GM19397 (cell line): ENCODE measurements around the gene SKIDA1.

Experiments used
- ATAC-seq: cut with Tn5 transposase; IDR thresholded peaks from one replicate; pipeline ENCODE4 v1.9.1; 2021; ENCODE audit warnings: mild to moderate bottlenecking, moderate library complexity; ENCODE audit not compliant: unreplicated experiment

Gene SKIDA1

DNA sequence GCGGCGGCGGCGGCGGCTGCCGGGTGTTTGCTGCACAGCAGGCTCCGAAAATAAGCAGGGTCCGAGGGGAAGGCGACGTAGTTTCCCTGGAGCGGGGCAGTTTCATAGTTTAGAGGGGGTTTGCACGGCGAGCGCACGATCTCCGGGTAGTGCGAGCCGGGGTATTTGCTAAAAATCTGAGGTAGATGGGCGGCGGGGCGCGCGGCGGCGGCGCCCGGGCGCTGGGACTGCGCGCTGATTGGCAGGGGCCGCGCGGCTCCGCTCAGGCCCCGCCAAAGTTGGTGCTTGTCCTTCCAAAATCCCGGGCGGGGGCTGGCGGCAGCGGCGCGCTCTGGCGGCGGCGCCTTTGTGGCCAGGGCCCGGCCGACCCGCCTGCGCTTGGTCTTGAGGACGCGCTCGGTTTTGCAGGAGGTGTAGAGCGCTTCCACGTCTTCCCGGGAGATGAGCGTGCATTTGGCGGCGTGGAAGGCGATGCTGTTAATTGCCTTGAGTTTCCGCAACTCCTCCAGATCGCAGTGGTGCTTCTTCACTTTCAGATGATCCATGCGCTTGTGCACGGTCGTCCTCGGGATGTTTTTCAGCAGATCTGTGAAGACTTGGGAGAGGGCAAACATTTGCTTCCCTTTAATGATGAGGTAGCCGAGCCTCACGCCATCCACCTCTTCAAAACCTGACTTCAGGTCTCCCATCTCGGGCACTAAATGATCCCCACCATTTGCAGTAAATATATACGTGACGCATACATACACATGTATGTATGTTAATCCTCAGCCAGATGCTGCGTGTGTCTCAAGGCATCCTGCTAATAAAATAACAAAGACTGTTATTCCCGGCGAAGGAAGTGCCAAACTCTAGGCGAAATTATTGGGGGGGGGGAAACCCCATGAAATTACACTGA lies 8.1 kb downstream of the SKIDA1 start:
- ATAC-seq = peak; percentile 70

DNA sequence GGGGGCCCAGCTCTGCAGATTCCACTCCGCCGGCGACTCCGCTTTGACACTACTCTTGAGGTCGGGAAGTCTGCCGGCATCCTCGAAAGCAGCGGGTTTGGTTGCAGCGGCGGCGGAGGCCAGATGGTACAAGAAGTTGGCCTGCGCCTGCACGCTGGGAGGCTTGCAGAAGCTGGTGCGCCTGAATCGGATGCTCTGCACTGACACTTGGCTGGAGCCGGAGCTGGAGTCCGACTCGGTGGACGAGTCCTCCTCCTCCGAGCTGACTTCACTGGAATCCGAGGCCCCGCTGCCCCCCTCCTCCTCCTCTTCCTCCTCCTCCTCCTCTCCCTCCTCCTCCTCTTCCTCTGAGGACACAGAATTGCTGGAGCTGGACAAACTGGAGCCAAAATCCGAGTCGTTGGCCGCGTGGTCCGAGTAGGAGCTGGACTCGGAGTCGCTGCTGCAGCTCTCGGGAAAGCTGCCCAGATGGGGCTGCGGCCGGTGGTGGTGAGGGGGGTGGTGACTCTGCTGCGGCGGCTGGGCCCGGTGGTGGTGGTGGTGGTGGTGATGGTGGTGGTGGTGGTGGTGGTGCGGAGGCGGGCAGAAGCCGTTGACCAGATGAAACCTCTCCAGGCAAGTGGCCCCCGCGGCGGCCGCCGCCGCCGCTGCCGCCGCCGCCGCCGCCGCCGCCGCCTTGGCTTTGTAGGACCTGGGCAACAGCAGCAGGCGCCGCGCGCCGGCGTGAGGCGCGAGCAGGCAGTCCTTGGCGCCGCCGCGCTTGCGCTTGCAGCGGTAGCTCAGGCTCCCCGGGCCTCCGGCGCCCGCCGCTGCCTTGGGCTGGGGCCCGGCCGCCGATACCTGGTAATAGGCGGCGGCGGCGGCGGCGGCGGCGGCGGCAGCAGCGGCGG lies 9.0 kb downstream of the SKIDA1 start:
- peak; percentile 77 for ATAC-seq

DNA sequence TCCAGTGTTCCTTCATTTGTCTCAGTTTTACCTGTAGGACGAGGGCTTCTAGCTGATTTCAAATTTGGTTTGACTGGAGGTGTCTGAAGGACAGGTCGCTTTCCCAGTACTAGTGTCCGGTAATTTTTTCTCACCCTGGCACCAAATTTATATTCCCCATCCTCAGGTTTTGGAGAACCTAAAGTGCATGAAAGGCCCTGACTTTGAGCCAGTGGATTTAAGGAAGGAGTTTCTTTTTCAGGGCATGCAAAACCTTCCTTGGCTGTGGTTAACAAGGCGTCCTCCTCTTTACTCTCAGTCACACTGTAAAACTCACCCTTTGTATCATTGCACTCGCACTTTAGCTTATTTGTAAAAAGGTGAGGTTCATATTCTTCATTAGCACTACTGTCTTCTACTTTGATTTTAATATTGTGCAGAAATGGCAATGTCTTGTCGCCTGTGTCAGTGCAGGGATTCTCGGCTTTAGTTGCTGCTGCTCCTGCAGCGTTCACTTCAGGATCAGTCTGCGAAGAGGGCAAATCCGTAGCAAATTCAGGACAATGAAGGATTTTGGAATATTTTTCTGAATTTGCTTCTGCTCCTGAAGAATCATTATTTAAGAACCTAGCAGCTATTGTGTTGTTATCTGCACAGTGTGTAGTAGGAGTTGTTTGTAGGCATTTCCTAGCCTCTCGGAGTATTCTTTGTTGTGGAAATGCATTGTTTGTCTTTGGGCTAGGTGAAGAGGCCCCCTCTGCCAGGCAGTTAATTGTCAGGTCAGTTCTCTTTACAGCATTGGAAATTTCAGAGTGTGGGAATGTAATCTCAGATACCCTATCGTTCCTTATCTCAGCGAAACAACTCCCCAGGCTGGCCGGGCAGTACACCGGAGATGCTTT lies 9.9 kb downstream of the SKIDA1 start:
- ATAC-seq = no peak

DNA sequence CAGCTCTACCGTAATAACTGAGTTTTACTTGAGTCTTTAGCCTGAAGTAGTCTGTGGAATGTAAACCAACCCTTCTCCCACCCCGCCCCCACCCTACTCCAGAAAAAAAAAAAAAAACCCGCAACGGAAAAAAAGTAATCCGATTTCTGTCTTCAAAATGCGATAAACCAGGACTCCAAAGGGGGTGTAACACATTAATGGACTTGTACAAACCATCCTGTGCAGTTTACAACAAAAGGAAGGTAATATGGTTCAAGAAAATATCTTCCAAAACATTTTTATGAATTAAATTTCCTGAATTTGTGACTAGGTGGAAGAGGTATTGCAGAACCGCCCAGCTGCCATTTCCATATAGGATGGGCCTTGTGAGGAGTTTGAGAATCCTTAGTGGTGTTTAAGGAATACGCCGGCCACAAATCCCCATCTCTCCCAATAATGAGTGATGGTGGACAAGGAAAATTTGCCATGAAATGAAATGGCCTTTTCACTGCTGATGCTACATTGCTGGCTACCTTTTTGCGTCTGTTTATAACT lies 10.6 kb downstream of the SKIDA1 start:
- no peak for ATAC-seq

GRCh38 chr10:21514129-21514817 lies 11.2 kb downstream of the SKIDA1 start:
- ATAC-seq = no peak

DNA sequence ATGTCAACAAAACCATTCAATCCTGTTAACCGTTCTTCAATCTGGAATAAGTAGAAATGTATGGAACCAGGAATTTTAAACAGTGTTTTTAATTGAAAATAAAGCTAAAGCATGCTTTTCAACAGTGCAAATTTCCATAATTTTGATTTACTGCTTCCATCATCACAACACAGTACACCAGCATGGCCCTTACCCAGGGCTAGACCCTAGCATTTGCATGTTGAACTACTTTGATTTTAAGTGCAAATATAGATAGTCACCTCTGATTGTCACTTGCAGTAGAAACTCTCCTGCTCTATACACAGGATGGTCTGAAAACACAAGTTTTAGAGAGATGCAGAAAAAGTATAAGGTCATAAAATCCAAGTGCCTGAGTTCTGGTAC lies 12.1 kb downstream of the SKIDA1 start:
- ATAC-seq = no peak

DNA sequence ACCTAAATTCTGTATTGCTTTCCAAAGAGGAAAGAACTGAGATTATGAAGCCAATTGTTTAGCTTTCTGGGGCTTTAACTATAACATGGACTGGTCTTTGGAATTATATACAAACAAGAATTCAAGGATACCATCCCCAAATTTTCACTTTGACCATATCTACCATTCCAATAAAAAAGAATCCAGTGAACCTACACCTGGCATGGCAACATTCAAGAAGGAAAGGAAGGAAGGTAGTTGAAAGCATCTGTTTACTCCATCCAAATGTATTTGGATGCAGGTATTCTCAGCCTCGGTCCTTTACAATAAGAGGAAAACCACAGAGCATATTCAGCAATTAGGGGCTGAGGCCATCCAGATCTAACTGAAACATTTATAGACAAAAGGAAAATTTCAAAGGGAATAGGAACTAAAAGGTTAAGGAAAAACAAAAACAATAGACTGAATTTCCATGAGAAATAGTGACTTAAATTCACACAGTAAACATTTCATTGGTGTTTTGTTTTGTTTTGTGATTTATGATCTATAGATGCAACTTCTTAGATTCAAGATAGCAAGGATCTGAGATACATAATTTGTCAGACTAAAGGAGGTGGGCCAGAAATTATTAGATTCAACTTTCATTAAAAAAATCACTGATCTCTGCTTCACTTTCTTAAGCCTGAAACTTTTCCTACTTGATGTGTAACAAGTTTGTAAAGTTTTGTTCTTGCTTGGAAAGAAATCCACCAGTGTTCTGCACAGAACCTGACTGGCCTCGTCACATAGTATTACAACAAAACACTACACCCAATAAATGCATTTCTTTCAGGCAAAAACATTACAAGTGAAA lies 12.7 kb downstream of the SKIDA1 start:
- no peak for ATAC-seq

GRCh38 chr10:21511946-21512572 lies 13.4 kb downstream of the SKIDA1 start:
- ATAC-seq = no peak

DNA sequence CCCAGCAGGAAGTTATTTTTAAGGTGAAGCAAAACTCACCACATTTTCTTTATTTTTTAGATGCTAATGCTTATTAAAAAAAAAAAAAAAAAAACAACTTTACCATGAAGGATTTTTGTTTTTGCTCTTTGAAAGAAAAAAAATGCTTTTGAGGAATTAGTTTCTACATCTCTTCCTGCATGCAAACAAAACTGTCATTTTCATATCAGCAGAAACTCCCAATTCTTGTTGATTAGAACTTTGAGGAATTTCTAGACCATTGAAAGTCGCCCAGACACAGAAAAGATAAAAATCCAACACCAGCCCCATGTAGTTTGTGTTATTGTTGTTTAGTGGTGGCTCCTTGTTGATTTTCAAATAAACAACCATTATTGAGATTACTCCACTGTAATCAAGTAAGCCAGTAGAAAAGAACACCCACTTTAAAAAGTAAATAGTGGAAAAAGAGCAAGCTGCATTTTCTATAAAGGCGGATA lies 14.3 kb downstream of the SKIDA1 start:
- no peak for ATAC-seq

- ATAC-seq = no peak
Observed at GRCh38 chr10:21510241-21511094, 15.0 kb downstream of the SKIDA1 start.

DNA sequence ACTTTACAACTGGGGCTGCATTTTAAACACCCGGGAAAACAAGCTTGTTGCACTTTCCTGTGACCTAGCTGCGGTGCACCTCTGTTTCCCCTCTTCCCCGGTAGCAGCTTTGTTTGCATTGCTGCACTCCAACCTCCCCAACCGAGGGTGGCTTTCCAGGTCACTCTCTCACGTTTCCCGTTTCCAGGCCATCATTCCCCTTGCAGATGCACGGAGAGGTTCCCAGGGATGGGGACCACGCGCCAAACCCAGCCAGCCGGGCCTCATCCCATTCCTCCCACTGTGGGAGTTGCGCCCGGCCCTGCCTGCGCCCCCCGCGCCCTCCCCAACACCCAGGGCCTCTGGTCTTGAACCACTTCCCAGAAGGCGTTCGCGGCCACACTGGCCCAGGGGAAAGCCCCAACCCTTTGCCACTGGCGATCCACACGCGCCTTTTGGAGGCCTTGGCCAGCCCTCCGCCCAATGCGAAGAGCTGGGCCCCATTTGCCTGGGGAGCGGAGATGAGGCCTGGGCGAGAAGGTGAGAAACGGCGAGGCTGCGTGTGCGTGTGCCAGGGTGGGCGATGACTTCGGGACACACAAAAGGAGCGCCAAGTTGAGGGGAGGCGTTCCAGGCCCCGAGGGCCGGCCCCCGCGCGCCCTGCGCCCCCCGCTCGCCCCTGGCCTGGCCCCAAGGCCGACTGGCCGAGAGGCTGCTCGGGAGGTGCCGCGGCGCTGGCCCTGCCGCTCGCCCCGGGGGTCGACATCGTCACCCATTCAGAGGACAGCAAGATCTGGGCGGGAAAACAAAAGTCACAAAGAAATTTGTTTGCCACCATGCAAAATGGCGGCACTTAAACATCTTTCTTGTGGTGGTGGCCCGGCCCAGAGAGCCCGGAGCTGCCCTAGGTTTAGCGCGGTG lies 15.9 kb downstream of the SKIDA1 start:
- no peak for ATAC-seq

- no peak for ATAC-seq
Observed at GRCh38 chr10:21508706-21509331, 16.7 kb downstream of the SKIDA1 start.

DNA sequence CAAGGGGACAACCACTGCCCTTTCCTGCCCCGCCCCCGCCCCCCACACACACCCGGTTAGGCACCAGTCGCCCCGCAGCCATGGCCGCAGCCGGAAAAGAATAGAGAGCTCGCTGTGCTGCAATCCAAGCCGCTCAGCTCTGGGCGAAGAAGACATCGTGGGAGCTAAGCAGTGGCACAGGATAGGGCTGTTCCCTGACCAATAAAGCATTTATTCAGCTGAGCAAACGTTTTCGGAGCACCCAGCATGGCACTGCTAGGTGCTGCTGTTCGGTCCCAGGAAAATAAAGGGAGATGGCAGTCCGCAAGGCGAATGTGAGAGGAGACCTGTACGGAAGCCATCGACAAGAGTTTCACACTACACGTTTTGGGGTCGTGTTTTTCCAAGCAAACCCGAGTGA lies 18.3 kb downstream of the SKIDA1 start:
- no peak for ATAC-seq

- no peak for ATAC-seq
Observed at GRCh38 chr10:21506351-21506750, 19.1 kb downstream of the SKIDA1 start.

DNA sequence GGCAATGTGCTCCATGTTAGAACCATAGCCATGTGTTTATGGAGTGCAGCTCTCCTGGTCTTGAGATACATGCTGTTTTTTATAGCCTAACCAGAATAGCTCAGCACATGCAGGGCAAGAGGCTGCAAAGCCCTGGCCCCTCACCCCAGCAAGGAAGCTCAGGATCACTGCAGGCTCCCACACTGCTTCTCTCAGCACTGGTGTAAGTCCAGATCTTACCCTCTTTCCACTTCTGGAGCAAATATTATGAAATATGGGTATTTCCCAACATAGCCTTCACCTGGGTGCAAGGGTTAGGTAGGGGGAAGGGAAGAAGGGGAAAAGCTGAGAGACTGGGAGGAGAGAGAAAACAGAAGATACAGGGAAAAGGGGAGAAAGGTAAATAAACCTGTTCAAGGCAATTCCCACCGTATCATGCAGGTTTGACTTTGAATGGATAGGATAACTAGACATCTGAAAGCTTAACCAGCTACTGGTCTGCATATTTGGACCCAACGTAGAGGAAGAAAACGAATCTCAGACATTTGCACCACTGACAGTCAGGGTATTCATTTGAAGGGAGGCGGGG lies 19.7 kb downstream of the SKIDA1 start:
- no peak for ATAC-seq

- ATAC-seq = no peak
Observed at GRCh38 chr10:21503542-21503941, 21.9 kb downstream of the SKIDA1 start.
